HG02884 (cell line): ENCODE measurements around the gene REPS2.

Source experiments
- ATAC-seq: cut with Tn5 transposase; IDR thresholded peaks from one replicate; pipeline ENCODE4 v1.9.1; 2021; ENCODE audit warnings: mild to moderate bottlenecking, moderate library complexity; ENCODE audit not compliant: unreplicated experiment

REPS2 gene

DNA sequence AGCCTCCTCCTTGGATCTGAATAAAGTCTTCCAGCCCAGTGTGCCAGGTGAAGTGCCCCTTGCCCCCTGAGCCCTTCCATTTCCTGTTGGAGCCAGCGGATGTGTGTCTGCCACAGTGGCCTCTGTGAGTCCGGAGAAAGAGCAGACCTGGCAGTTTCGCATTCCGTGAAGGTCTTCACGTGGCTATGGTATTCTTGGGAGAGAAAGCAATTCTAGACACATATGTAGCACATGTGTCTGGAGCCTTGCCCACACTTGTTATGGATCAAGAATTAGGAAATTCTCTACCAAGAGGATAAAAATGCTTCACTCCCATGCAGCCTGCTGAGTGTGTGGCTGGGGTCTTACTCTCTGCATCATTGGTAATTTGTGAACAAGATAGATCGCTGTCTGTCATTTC is 130.9 kb downstream of the REPS2 start:
- no peak for ATAC-seq

DNA sequence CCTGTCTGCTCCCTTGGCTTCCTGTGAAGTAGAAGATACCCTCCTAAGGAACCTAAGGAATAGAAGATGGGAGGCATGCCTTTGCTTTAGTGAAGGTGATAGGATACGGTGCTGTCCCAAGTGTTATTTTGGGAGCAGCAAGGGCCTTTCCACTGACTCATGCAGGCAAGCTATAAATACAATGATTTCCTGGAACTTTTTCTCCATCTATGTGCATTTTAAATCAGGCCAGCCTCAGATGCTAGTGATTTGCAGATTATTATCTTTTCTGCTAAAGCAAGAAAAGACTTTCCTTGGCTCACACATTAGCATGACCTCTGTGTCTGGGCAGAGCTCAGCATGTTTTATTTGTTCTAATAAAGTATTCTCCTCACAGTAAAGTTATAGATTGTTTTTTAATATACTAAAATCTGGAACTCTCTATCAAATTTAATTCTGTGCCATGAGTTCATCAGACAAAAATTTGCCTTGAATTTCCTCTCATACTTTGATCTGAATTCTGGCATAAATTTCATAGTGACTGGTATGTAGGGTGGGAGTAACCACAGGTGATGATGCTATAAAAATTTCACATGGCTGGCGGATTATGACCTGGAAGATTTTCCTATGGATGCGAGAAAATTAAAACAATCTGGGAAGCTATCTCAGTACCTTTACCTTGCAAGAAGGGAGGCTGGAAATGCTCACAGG is 131.7 kb downstream of the REPS2 start:
- no peak for ATAC-seq

DNA sequence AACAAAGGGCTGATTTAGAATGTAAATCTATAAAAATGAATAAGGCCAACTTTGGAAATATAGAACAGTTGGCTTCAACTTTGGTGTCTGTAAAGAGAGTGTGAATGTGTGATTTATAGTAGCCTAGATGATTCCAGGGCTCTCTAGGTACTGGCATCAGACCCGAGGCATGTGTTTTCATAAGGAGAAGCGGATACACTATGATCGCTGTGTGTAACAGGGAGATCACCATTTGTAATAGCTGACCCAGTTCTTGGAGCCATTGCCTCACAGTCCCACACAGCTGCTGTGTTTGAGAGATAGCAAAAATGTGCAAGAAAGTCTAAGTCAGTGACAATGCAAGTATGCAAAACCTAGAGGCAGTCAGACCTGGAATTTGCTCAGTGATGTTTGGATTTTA is 135.1 kb downstream of the REPS2 start:
- ATAC-seq: no peak

DNA sequence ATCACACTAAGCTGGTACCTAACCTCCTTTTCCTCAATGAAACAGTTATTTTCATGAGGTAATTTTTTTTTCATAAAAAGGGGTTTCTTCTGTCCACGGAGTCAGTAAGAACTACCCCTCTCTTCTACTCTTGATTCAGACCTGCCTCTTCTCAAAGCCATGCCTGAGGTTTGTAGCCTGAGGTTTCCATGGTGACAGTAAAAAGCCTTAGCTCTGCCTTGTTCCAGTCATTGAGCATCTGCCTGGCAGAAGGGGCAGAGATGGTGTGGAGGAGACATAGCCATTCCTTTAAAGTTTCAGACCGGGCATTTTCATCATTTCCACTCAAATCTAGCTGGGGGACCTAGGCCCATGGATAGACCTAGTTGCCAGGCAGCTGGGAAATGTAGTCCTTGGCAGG is 135.5 kb downstream of the REPS2 start:
- ATAC-seq: no peak

DNA sequence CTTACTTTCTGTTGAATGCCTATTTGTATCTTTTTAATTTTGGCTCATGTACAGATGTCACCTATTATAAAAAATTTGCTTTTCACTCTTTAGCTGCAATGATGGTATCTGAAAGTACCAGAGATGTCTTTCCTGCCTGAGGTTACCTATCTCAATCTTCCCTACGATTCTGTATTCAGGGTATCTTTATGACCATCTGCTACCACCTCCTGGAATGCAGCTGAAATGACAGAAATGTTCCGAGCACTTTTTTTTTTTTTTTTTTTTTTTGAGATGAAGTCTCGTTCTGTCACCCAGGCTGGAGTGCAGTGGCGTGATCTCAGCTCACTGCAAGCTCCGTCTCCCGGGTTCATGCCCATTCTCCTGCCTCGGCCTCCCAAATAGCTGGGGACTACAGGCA is 136.4 kb downstream of the REPS2 start:
- ATAC-seq: no peak

DNA sequence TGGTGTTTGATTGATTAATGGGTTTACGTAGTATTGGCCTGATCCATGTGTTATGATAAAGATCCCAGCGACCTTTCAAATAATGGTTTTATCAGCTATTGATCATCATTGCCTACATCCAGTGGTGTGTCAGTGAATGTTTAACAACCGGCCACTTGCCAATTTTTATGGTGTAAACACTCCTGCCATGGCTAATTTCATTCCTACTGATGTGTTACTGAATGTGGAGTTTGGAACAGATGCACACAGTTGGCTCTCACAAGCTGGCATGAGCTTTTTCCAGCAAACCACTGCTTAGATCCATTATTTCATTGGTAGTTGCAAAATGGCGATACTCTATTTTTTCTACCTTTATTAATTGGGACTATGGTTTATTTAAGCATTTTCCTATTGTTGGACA is 139.9 kb downstream of the REPS2 start:
- no peak for ATAC-seq

DNA sequence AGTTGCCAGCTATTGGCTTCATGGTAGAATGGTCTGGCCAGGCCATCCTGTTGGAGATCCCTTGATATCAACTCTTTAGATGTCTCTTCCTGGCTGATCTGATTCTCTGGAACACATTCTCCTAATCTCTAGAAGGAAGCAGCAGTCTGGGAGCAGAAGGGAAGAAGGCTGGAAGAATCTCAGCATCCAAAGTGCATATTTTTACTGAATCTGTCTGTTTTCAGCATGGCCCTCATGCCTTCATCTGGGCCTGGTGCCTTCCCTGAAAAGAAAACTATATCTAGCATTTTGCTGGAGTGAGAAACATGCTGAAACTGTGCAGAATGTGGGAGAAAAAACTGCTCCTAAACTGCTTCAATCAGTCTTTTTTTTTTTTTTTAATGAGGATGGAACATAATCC is 148.7 kb downstream of the REPS2 start:
- no peak for ATAC-seq

DNA sequence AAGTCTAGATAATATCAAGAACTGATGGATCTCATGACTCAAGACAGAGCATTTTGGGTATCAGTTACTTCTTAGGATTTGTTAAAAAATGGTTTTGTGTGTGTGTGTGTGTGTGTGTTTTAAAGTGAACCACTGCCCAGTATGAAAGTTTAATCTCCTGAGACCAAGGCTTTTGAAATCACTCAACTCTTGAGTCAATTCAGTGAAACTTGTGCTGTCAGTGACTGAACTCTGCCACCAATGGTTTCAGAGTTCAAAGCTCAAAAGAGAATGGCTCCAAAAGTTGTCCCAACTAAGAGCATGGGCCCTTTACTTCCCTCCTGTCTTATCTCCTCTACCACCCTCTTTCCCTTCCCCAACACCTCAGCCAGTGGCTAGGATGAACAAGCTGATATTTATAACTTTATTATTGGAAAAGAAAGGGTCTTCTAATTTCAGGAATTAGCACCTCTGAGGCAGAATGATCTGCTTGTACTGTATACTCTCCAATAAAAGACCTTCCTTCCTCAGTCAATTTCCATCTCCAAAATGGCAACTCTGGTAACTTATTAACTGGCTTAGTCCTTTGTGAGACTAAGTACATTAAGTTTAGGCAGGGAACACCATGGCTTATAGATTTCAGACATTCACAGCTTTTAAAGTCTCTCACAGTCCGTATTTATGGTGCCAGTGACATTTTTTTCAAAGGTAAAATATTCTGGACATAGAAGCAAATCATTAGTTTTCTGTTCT is 152.2 kb downstream of the REPS2 start:
- ATAC-seq: no peak

DNA sequence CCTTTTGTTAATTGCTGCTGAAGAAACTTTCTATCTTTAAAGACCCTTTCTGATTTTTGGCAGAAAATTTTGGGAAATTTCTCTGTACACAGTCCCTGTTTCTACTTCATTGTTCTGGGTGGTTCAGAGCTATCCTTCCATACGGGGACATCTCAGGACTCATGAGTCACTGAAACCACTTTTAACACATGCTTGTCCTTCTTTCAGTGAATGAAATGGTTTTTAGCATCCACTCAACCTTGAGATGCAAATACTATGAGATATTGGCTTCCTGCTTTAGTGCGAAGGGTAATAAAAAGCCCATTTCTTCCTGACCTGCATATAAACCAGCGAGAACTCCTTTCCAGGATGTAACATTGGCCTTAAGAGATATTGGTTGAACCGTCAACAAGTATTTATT is 158.0 kb downstream of the REPS2 start:
- no peak for ATAC-seq

DNA sequence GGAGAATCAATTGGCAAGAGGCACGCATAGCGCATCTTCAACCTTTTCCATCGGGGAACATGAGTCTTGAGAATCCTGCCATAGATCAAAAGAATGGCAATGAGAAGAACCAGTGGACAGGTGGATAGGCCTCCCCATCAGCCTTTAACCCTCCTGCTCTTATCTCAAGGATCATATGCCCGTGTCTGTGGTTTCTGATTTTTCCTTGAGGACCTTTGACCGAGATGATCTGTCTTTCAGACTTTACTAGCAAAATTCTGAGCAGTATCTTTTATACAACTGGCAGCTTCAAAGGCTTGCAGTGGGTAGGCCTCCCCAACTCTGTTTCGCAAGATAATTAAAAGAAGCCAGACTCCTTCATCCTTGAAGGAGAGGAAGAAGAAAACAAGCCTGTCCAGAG is 174.4 kb downstream of the REPS2 start:
- no peak for ATAC-seq

DNA sequence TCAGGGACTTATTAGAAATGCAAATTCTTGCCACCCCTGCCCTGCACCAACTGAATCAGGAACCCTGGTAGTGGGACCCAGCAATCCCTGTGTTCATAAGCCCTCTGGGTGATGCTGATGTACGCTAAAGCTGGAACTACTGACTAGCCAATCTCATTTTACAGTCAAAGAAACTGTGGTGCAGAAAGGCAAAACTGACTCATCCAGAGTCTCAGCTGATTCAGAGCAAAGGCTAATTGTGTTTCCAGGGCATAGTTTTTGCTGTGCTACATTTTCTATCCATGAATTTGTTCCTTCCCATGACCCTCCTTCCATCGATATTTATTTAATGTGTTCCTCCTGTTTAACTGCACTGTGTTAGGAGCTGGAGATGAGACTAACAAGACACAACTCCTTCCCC is 207.5 kb downstream of the REPS2 start:
- no peak for ATAC-seq

DNA sequence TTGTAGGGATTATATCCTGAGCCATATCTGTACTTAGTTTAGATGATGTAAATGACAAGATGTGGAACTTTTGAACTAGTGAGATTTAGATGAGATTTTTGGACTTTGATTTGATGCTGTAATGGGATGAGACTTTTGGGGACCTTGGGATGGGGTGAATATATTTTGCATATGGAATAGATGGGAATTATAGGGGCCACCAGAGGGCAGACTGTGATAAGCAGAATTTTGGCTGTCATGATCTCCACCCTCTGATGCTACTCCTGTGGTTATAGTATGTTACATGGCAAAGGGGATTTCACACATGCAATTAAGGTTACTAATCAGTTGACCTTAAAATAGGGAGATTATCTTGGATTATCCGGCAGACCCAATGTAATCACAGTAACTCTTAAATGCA is 214.5 kb downstream of the REPS2 start:
- ATAC-seq: no peak

DNA sequence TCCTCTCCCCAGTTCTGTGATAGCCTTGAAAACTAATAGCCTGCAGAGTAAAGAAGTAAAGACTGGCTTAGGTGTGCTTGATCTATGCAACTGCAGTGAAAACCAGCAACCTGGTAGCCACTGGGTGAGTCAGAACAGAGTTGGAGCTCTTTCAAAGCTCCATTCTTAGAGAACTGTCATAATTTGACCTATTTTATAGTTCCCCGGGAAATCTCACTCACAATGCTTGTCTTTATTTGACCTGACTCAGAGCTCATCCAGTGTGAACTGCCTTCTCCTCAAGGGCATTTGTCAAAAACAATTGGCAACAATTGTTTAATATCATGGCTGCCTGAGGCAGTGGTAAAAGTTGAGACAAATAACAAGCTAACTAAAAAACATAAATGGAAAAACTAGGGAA is 215.5 kb downstream of the REPS2 start:
- ATAC-seq: no peak

DNA sequence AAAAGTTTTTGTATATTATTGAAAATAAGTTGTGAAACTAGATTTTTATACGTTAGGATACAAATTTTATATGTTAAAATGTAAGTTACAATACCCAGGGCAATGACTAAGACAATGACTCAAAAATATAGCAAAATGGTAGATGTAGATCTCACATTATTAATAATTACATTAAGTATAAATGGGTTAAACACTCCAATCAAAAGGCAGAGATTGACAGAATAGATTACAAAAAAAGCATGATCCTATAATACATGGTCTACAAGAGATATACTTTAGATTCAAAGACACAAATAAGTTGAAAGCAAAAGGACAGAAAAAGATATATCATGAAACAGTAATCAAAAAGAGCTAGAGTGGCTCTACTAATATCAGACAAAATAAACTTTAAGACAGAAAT is 217.6 kb downstream of the REPS2 start:
- no peak for ATAC-seq

DNA sequence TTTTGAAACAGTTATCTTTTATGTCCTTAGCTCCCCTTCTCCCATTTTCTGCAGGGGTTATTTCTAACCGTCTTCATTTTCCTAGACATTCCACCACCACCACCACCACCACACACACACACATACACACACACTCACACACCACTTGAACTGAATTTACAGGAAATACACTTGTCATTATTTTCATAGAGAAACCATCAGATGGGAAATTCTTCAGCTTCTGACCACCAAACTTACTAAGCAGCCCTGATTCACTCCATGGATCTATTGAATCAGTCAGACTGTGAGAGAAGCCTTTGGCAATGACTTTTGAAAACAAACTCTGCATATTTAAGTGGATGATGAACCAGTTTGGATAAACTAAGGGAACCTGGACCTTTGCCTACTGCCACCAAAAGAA is 218.5 kb downstream of the REPS2 start:
- ATAC-seq: no peak

DNA sequence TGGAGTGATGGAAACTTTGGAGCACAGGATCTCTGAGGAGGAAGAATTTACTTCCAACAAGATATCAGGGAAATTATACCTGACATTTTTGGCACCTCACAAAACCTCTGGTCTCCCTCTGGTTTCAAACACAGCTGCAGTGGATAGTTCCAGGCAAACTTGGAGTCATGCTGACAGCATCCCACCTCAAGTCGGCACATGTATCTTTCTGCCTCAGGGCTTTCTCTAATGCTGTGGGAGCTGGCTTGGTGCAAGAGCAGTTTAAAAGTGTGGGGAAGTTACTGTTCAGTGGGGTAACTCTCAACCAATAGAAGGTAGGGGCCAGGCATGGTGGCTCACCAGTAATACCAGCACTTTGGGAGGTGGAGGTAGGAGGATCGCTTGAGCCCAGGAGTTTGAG is 221.5 kb downstream of the REPS2 start:
- ATAC-seq: no peak

DNA sequence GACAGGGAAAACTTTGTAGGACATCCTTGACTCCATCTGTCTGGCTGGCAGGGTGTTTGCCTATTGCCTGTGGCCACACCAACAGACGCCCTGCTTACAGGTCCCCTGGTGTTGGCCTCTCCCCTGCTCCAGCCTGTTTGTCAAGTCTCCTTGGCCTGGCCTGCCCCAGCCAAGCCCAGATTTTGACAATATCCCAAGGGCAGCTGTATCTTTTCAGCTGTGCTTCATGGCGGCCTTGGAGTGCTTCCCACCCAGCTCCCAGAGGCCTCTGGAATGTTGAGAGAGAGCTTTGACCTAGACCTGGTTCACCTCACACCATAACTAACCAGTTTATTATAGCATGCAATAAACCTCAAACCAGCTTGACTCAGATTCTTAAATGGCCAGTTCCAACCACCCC is 224.5 kb downstream of the REPS2 start:
- no peak for ATAC-seq

DNA sequence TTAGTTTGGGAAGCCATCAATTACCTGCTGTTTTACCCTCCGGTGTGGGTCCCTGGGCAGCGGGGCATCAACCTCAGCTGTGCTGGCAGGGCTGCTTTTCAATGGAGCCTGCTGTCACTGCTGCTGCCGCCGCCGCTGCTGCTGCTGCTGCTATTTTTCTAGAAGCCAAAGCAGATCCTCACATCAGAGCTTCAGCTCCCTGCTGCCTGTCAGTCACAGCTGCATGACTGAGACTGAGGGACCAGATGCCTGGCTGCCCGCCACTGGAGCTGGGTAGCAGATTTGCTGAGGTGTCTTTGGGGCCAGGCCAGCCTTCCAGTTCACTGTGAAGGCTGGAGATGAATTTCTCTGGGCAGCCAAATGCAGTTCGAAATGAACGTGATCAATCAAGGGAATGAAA is 228.2 kb downstream of the REPS2 start:
- ATAC-seq: no peak

DNA sequence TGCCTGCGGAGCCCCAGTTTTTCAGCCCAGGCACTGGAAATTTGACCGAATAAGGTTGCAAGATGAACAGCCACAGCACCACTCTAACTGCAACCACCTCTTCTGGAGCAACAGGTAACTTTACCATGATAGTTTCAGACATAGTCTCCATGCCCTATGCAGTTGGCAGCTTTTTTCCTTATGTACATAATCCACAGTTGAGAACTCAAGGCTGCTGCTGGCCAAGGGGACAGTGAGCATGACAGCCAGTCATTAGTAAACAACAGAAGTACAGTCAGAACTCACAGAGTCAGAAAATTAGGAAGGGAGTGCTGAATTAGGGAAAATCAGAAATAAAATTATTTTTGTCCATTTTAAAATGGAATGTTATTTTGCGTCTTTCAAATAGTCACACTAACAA is 235.9 kb downstream of the REPS2 start:
- ATAC-seq: no peak

DNA sequence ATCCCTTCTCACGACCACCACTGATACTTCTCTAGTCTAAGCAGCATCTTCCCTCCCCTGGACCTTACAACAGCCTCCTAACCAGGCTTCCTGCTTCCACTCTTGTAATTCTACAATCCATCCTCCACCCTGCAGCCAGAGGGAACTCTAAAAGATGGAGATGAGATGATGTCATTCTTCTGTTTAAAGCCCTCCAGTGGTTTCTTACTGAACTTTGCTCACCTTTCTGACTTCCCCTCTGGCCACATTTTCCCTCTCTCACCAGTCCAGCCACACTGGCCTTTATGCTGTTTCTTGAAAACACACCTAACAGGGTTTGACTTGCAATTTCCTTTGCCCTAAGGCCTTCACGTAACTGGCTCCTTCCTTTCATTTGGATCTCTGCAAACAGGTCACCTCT is 237.1 kb downstream of the REPS2 start:
- no peak for ATAC-seq

DNA sequence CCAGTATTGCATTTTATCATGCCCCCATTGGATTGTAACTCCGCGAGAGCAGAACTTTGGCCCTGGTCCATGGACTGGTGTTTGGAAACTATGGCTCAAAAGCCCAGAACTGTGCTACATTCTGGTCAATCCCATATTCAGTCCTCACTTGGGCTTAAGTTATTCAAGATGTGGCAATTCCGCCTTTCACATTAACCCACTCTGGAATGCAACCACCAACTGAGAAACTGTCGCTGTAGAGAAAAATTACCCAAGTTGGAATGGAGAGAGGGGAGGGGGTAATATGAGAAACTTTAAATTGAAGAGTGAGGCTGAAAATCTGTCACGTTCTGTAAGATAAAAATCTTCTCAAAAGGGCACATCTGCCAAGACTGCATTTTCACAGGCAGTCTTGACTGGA is 239.0 kb downstream of the REPS2 start:
- ATAC-seq: no peak

DNA sequence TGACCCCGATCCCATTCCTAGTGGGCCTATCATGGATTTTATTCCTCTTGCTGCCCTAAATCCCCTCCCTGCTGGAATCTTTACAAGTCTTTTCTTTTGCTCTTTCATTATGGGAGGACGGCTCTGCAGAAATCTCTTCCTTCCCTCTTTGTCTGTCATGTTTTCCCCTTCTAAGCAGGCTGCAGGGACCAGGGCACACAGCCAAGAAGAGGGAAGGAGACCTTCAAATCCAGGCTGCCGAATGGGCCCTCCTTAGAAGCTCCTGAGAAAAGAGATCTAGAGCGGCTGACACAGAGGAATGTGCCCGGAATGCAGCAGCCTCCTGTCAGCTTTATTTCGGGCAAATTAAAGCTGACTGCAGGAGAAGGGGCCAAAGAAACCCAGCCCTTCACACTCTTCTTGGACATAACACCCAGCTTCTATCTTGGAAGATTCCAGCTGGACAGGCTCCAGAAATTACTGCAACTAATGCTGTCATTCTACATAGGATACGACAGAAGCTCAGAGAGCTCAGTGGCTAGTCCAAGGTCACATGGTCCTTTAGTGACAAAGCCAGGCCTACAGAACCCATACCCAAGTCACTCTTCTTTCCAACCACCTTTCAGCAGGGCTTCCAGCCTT is 240.8 kb downstream of the REPS2 start:
- no peak for ATAC-seq
